B cell (primary cell): Measurements from ENCODE around the gene SLC2A5. TPM values are rescaled to one million over a fixed set of nuclear protein-coding genes. Genes with fewer than 3 reads are reported as not detected.

Source experiments
- ATAC-seq: fragments of 200-7000 bp; cut with Tn5 transposase; one replicate; pipeline ENCODE4 v1.10.0; 2021; ENCODE audit warnings: low read depth, mild to moderate bottlenecking, moderate number of reproducible peaks, moderate library complexity
- CTCF ChIA-PET: fragments of 350-600 bp; sonication (Branson Sonifier 250); formaldehyde crosslinking; loops from one replicate; lab custom pipeline; 2021; ENCODE audit warnings: antibody characterized with exemption, inconsistent platforms; lab: Charles Lee
- POLR2A ChIA-PET: fragments of 350-600 bp; sonication (Branson Sonifier 250); formaldehyde crosslinking; loops from one replicate; lab custom pipeline; 2021; ENCODE audit warnings: antibody characterized with exemption; lab: Charles Lee
- DNase-seq: peaks from one replicate; pipeline ENCODE4 v3.0.0; 2013
- H2AFZ ChIP-seq: 2 replicates; pipeline ENCODE4 v1.6.1; 2012; ENCODE audit warnings: mild to moderate bottlenecking, low read depth, low read length; ENCODE audit not compliant: insufficient read depth, poor library complexity, severe bottlenecking
- H3K27ac ChIP-seq, 2 donors: 1 replicate in 1 of 2; 2 replicates in 1 of 2; pipeline ENCODE4 v1.5.1; 2012 to 2013; ENCODE audit warnings: low read length in 2 of 2, mild to moderate bottlenecking in 2 of 2, moderate library complexity in 1 of 2
- H3K27me3 ChIP-seq, 4 experiments: fragments of 200-600 bp in 1 of 4; sonication (generic) in 1 of 4; replicated peaks in 1 of 4; 1 replicate in 2 of 4; 2 replicates in 2 of 4; pipeline versions ENCODE4 v1.6.1 to v1.7.0; 2013 to 2016; ENCODE audit warnings: low read length in 3 of 4, mild to moderate bottlenecking in 2 of 4, mixed read lengths in 1 of 4, moderate library complexity in 1 of 4; ENCODE audit not compliant: insufficient read depth in 4 of 4, control insufficient read depth in 3 of 4; ENCODE audit errors: control extremely low read depth in 1 of 4
- H3K36me3 ChIP-seq, 2 experiments: replicated peaks in 1 of 2; 1 replicate in 1 of 2; 2 replicates in 1 of 2; pipeline versions ENCODE4 v1.6.1 to v1.7.1; 2013; ENCODE audit warnings: low read length in 1 of 2; ENCODE audit not compliant: insufficient read depth in 2 of 2, control insufficient read depth in 1 of 2; ENCODE audit errors: control extremely low read depth in 1 of 2, extremely low read depth in 1 of 2
- H3K4me1 ChIP-seq, 2 donors: fragments of 200-600 bp in 1 of 2; sonication (generic) in 1 of 2; 1 replicate in 1 of 2; 2 replicates in 1 of 2; pipeline versions ENCODE4 v1.5.1 to v1.6.1; 2013 to 2017; ENCODE audit warnings: low read length in 2 of 2; ENCODE audit not compliant: control insufficient read depth in 2 of 2, insufficient read depth in 2 of 2
- H3K4me2 ChIP-seq: replicated peaks from 2 replicates; pipeline ENCODE3; 2012; ENCODE audit warnings: mild to moderate bottlenecking, low read depth, low read length; ENCODE audit not compliant: poor library complexity, severe bottlenecking
- H3K4me3 ChIP-seq, 5 experiments: fragments of 200-600 bp in 1 of 5; sonication (generic) in 1 of 5; 1 replicate in 3 of 5; 2 replicates in 2 of 5; pipeline versions ENCODE4 v1.5.1 to v1.7.0; 2011 to 2016; ENCODE audit warnings: low read length in 4 of 5, mild to moderate bottlenecking in 4 of 5, low read depth in 2 of 5, control low read depth in 1 of 5, moderate library complexity in 1 of 5; ENCODE audit not compliant: insufficient read depth in 1 of 5; ENCODE audit errors: control extremely low read depth in 1 of 5, extremely low read depth in 1 of 5
- H3K79me2 ChIP-seq: fragments of 200-600 bp; sonication (generic); one replicate; pipeline ENCODE4 v1.6.0; 2016; ENCODE audit warnings: low read length; ENCODE audit not compliant: control insufficient read depth, insufficient read depth
- H3K9ac ChIP-seq: fragments of 200-600 bp; sonication (generic); 2 replicates; pipeline ENCODE4 v1.6.1; 2017; ENCODE audit warnings: mild to moderate bottlenecking, low read length, moderate library complexity
- H3K9me3 ChIP-seq, 3 donors: one replicate each; pipeline versions ENCODE4 v1.6.1 to v1.7.1; 2013; ENCODE audit warnings: low read length in 2 of 3; ENCODE audit not compliant: control insufficient read depth in 2 of 3, insufficient read depth in 1 of 3; ENCODE audit errors: control extremely low read depth in 1 of 3
- H4K20me1 ChIP-seq: 2 replicates; pipeline ENCODE4 v1.6.0; 2012; ENCODE audit warnings: mild to moderate bottlenecking, low read length; ENCODE audit not compliant: insufficient read depth, control insufficient read depth, poor library complexity, severe bottlenecking
- H3K27ac Mint-ChIP-seq: one replicate; pipeline ENCODE4 v1.8.0; 2021; ENCODE audit warnings: mixed read lengths
- H3K27me3 Mint-ChIP-seq: one replicate; pipeline ENCODE4 v1.8.0; 2021; ENCODE audit warnings: mixed read lengths
- H3K4me1 Mint-ChIP-seq: one replicate; pipeline ENCODE4 v1.8.0; 2021; ENCODE audit warnings: mixed read lengths
- H3K4me3 Mint-ChIP-seq: one replicate; pipeline ENCODE4 v1.8.0; 2021; ENCODE audit warnings: mixed read lengths
- H3K9me3 Mint-ChIP-seq: one replicate; pipeline ENCODE4 v1.8.0; 2022; ENCODE audit warnings: mixed read lengths; ENCODE audit not compliant: insufficient read depth
- CTCF ChIP-seq: fragments of 200-600 bp; IDR thresholded peaks from one replicate; pipeline ENCODE4 v1.8.0; 2022; ENCODE audit warnings: antibody characterized with exemption, mild to moderate bottlenecking
- EZH2 ChIP-seq: IDR thresholded peaks from 2 replicates; pipeline ENCODE4 v1.6.1; 2012; ENCODE audit warnings: borderline replicate concordance, low read depth, mild to moderate bottlenecking, moderate library complexity, low read length; ENCODE audit not compliant: insufficient read depth, poor library complexity, severe bottlenecking
- WGBS: methylation state at CpG from one replicate; pipeline ENCODE4 v1.1.5; 2013; ENCODE audit warnings: missing lambda C conversion rate; ENCODE audit not compliant: insufficient coverage; 5-methylcytosine and 5-hydroxymethylcytosine counted together
- intact Hi-C: fragments of 100-400 bp; cut with micrococcal nuclease; formaldehyde crosslinking; loops from one replicate; pipeline ENCODE4 v1.10.0; 2022
- polyA plus RNA-seq: library from polyadenylated mRNA; depleted of rRNA; stranded (reverse); fragments of >200 nt; gene quantifications from 2 replicates; pipeline ENCODE4 v1.2.3, GENCODE V29; 2012
- total RNA-seq, 2 donors: library from RNA; stranded (reverse); fragments of 120-200 nt in 1 of 2; gene quantifications; 1 replicate in 1 of 2; 2 replicates in 1 of 2; pipeline versions ENCODE4 v1.2.3 to v1.2.4, GENCODE V29; 2013 to 2022

Gene SLC2A5
- total and polyA plus RNA-seq, 2 donors (not counting 1 experiment from before 2014, with no cell fraction given): 16.7 to 29.5 TPM

GRCh38 chr1:9086796-9087195, 17.4 kb upstream of the SLC2A5 start:
- no peaks in the 10 kb centered on the region for H4K20me1 ChIP-seq
- Mint-ChIP-seq H3K27ac (no peak overlapping the region), H3K27me3 (peaks cover 19% of the 10 kb centered on the region), H3K4me3 (no peak overlapping the region), H3K9me3 (no peaks in the 10 kb centered on the region), H3K4me1 (peaks cover 34% of the 10 kb centered on the region)
- no peaks in the 10 kb centered on the region for H3K27me3 ChIP-seq
- H3K4me2 ChIP-seq: no peak overlapping the region
- WGBS: 67% methylated on average over 1 of the region's 2 CpGs
- no peak overlapping the region for H3K9ac ChIP-seq
- no peak for ATAC-seq
- ChIA-PET POLR2A (no interaction called here), CTCF (interaction anchor here (0.9 kb wide), 1 partner anchor 12 kb away, joined by 3 read pairs; no protein-coding TSS in a partner anchor)
- intact Hi-C loops: no loop called here
- H3K4me3 ChIP-seq: no peak overlapping the region
- no peak overlapping the region for H3K27ac ChIP-seq
- peaks cover 32 to 34% of the 10 kb centered on the region in 2 donors for H3K4me1 ChIP-seq
- H2AFZ ChIP-seq: no peak overlapping the region
- H3K79me2 ChIP-seq: no peaks in the 10 kb centered on the region
- TF ChIP-seq CTCF: no peak
- no peak for TF ChIP-seq EZH2
- H3K9me3 ChIP-seq: peaks cover 0 to 7% (median 0%) of the 10 kb centered on the region in 3 donors
- no peak for DNase-seq
- H3K36me3 ChIP-seq: no peaks in the 10 kb centered on the region

GRCh38 chr1:9086045-9086444, 16.6 kb upstream of the SLC2A5 start:
- DNase-seq (no peak), ATAC-seq (no peak)
- H4K20me1 ChIP-seq: no peaks in the 10 kb centered on the region
- H3K4me1 ChIP-seq: peaks cover 32 to 37% of the 10 kb centered on the region in 2 donors
- ChIA-PET CTCF (interaction anchor here (0.9 to 2.6 kb wide), 4 partner anchors 11 to 95 kb away, joined by 3 to 9 read pairs (median 3); no protein-coding TSS in a partner anchor), POLR2A (interaction anchor here (0.9 kb wide), 1 partner anchor 10 kb away, joined by 3 read pairs; no protein-coding TSS in a partner anchor)
- no peak overlapping the region for H3K4me3 ChIP-seq
- H3K9me3 ChIP-seq: peaks cover 0 to 7% (median 0%) of the 10 kb centered on the region in 3 donors
- peaks cover 39% of the 10 kb centered on the region for H3K4me1 Mint-ChIP-seq
- intact Hi-C loops: no loop called here
- no peaks in the 10 kb centered on the region for H3K79me2 ChIP-seq
- no peak overlapping the region for H3K27ac Mint-ChIP-seq
- H3K4me2 ChIP-seq: no peak overlapping the region
- no peaks in the 10 kb centered on the region for H3K9me3 Mint-ChIP-seq
- H3K36me3 ChIP-seq: no peaks in the 10 kb centered on the region
- TF ChIP-seq EZH2: no peak
- no peak for TF ChIP-seq CTCF
- H2AFZ ChIP-seq: no peak overlapping the region
- H3K27me3 ChIP-seq: no peaks in the 10 kb centered on the region
- peaks cover 19% of the 10 kb centered on the region for H3K27me3 Mint-ChIP-seq
- no peak overlapping the region for H3K9ac ChIP-seq
- H3K27ac ChIP-seq: no peak overlapping the region
- WGBS: 79% methylated on average over 2 of the region's 5 CpGs
- no peak overlapping the region for H3K4me3 Mint-ChIP-seq
